RWPE2 (cell line): Measurements from ENCODE around the gene CCDC92B.

Source experiments
- ATAC-seq: fragments of 200-7000 bp; cut with Tn5 transposase; 3 replicates; pipeline ENCODE4 v1.9.1; 2021; ENCODE audit warnings: low read depth
- DNase-seq: peaks from one replicate; pipeline ENCODE4 v3.0.0-alpha.2; 2020; ENCODE audit warnings: low spot score
- H3K27ac ChIP-seq: fragments of 450-650 bp; 2 replicates; pipeline ENCODE4 v1.5.1; 2017; ENCODE audit warnings: mild to moderate bottlenecking; ENCODE audit not compliant: poor library complexity, severe bottlenecking
- H3K27me3 ChIP-seq: fragments of 250-450 bp; sonication (Bioruptor Pico); 2 replicates; pipeline ENCODE4 v1.5.1; 2021; ENCODE audit warnings: mild to moderate bottlenecking, moderate library complexity; ENCODE audit not compliant: insufficient read depth, poor library complexity, severe bottlenecking
- H3K36me3 ChIP-seq: fragments of 250-450 bp; sonication (Bioruptor Pico); 2 replicates; pipeline ENCODE4 v1.5.1; 2020; ENCODE audit warnings: low read depth, mild to moderate bottlenecking, moderate library complexity
- H3K4me1 ChIP-seq: fragments of 250-450 bp; sonication (Bioruptor Pico); 2 replicates; pipeline ENCODE4 v1.5.1; 2021; ENCODE audit warnings: mild to moderate bottlenecking, moderate library complexity; ENCODE audit not compliant: insufficient read depth, poor library complexity, severe bottlenecking
- H3K4me3 ChIP-seq: fragments of 250-450 bp; sonication (Bioruptor Pico); 2 replicates; pipeline ENCODE4 v1.5.1; 2021; ENCODE audit warnings: mild to moderate bottlenecking, moderate library complexity; ENCODE audit not compliant: severe bottlenecking
- H3K9me3 ChIP-seq: fragments of 250-450 bp; sonication (Bioruptor Pico); 2 replicates; pipeline ENCODE4 v1.5.1; 2021; ENCODE audit warnings: mild to moderate bottlenecking, moderate library complexity; ENCODE audit not compliant: severe bottlenecking
- TF ChIP-seq, protein P1 (sequence below): fragments of 450-650 bp; IDR thresholded peaks from one replicate; pipeline ENCODE4 v1.5.1; 2017; ENCODE audit warnings: mild to moderate bottlenecking, moderate library complexity; ENCODE audit not compliant: poor library complexity, severe bottlenecking

Gene CCDC92B

DNA sequence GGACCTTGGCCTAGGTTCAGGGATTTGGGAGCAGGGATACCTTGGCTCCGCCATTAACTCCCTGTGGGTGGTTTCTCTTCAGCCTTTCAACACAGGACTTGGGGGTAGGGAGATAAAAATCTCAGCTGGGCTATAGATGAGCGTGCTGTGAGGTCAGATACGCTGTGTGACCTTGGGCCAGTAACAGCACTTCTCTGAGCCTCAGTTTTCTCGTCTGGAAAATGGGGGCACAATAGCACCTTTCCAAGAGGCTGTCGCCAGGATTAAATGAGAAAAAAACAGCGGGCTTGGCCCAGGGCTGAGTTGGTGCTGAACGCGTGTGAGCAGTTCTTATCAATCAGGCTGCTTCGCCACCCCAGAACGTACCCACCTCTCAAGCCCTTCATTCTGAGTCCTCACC, 17.6 kb downstream of the CCDC92B start:
- TF ChIP-seq, protein P1, sequence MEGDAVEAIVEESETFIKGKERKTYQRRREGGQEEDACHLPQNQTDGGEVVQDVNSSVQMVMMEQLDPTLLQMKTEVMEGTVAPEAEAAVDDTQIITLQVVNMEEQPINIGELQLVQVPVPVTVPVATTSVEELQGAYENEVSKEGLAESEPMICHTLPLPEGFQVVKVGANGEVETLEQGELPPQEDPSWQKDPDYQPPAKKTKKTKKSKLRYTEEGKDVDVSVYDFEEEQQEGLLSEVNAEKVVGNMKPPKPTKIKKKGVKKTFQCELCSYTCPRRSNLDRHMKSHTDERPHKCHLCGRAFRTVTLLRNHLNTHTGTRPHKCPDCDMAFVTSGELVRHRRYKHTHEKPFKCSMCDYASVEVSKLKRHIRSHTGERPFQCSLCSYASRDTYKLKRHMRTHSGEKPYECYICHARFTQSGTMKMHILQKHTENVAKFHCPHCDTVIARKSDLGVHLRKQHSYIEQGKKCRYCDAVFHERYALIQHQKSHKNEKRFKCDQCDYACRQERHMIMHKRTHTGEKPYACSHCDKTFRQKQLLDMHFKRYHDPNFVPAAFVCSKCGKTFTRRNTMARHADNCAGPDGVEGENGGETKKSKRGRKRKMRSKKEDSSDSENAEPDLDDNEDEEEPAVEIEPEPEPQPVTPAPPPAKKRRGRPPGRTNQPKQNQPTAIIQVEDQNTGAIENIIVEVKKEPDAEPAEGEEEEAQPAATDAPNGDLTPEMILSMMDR: no peak
- ATAC-seq: no peak

DNA sequence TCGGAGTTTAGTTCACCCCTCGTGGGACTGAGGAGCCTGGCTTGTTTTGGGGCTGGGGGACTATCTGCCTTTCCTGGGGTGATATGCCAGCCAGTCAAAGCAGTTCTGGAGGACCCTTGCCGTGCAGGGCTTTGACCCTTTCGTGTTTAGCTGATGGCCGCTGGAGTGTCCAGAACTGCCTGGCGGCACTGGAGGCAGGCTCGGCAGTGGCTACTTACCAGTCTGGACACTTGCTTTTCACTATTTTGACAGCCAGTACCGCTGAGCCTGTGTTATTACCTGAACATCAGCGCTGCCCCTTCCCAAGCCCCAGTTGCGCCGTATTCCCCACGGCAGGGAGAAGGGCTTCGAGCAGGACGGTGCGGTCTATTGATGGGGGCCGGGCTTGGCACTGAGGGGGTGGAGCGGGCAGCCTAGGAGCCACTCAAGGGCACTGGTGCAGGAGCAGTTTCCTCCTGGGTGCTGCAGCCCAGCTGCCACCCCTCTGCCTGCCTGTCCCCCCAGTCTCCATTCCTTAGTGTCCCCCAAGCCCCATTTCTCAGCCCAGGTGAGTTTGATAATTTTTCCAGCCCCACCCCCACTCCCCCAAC, 18.6 kb downstream of the CCDC92B start:
- no peak overlapping the region for H3K27ac ChIP-seq
- no peak for DNase-seq
- H3K4me1 ChIP-seq: no peaks in the 10 kb centered on the region
- ATAC-seq: no peak; the same call in 2 of the 3 replicates
- H3K9me3 ChIP-seq: no peaks in the 10 kb centered on the region
- no peak overlapping the region for H3K4me3 ChIP-seq
- no peaks in the 10 kb centered on the region for H3K36me3 ChIP-seq
- TF ChIP-seq, protein P1: no peak
- no peaks in the 10 kb centered on the region for H3K27me3 ChIP-seq

More for the DNA sequence above, 17.6 kb downstream of the CCDC92B start:
- no peak overlapping the region for H3K27ac ChIP-seq
- no peak for DNase-seq
- H3K36me3 ChIP-seq: no peaks in the 10 kb centered on the region
- no peaks in the 10 kb centered on the region for H3K4me1 ChIP-seq
- no peak overlapping the region for H3K4me3 ChIP-seq
- H3K27me3 ChIP-seq: no peaks in the 10 kb centered on the region
- no peaks in the 10 kb centered on the region for H3K9me3 ChIP-seq

- no peaks in the 10 kb centered on the region for H3K4me1 ChIP-seq
- TF ChIP-seq, protein P1: peak; percentile 8
- H3K9me3 ChIP-seq: no peaks in the 10 kb centered on the region
- peaks cover 18% of the 10 kb centered on the region for H3K27me3 ChIP-seq
- H3K4me3 ChIP-seq: peak overlapping the region; percentile 7
- DNase-seq (no peak), ATAC-seq (peak; percentile 52)
- no peaks in the 10 kb centered on the region for H3K36me3 ChIP-seq
- no peak overlapping the region for H3K27ac ChIP-seq
Observed at GRCh38 chr17:2724784-2725164, 24.7 kb downstream of the CCDC92B start.

- Histone ChIP-seq H3K4me3 (peak overlapping the region; percentile 7), H3K4me1 (no peaks in the 10 kb centered on the region), H3K9me3 (no peaks in the 10 kb centered on the region), H3K27me3 (peaks cover 18% of the 10 kb centered on the region), H3K36me3 (no peaks in the 10 kb centered on the region), H3K27ac (no peak overlapping the region)
- peak; percentile 19; the same call in 2 of the 3 replicates for ATAC-seq
- TF ChIP-seq, protein P1: no peak
- DNase-seq: no peak
Observed at GRCh38 chr17:2723997-2724783, 25.3 kb downstream of the CCDC92B start.
